ENCODE results near the gene HSPB1. TPM values are rescaled to one million over a fixed set of nuclear protein-coding genes. Genes with fewer than 3 reads are reported as not detected.

Gene HSPB1
- total and polyA plus RNA-seq, 2 donors (not counting 1 experiment from before 2014, with no cell fraction given): 70.0 to 234 TPM

DNA sequence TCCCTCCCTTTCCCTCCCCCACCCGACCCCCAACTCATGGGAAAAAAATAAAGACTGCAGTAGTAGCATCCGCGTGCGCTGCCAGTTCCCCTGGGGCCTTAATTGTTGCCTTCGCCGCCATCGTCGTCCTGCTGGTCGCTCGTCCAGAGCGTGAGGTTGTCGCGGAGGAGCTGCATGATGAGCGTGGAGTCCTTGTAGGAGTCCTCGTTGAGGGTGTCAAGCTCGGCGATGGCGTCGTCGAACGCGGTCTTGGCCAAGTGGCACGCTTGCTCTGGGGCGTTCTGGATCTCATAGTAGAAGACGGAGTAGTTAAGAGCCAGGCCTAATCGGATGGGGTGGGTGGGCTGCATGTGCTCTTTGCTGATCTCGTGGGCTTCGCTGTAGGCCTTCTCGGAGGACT is 27.0 kb downstream of the HSPB1 start:
- Histone ChIP-seq H3K36me3 (ENCODE audit: control insufficient read depth, insufficient read depth, low read length) (peaks cover 25% of the 10 kb centered on the region), H3K9me3 (ENCODE audit: control insufficient read depth, insufficient read depth, low read depth, low read length) (no peaks in the 10 kb centered on the region), H2AFZ (ENCODE audit: low read length) (no peak overlapping the region), H3K79me2 (ENCODE audit: control insufficient read depth, insufficient read depth, low read length) (peaks cover 92% of the 10 kb centered on the region), H3K4me3 (replicated peaks in 1 of 4; ENCODE audit: control extremely low read depth in 1 of 4, insufficient read depth in 1 of 4, low read depth in 3 of 4, low read length in 4 of 4) (no peak overlapping the region), H3K9ac (ENCODE audit: insufficient read depth, low read length) (no peak overlapping the region), H4K20me1 (ENCODE audit: control insufficient read depth, extremely low read depth, insufficient read depth, low read length) (no peaks in the 10 kb centered on the region), H3K27ac (ENCODE audit: insufficient read depth, low read length) (no peak overlapping the region), H3K27me3 (ENCODE audit: control insufficient read depth, insufficient read depth, low read length) (no peaks in the 10 kb centered on the region), H3K4me2 (ENCODE audit: extremely low read depth, insufficient read depth, low read length) (no peak overlapping the region), H3K4me1 (ENCODE audit: control insufficient read depth, extremely low read depth, insufficient read depth, low read length) (no peaks in the 10 kb centered on the region)
- no peak for DNase-seq (ENCODE audit: low read depth in 2 of 2)
- TF ChIP-seq CTCF (conservative IDR thresholded peaks at IDR 0.05 in 1 of 2, IDR thresholded peaks at IDR 0.05 in 1 of 2; ENCODE audit: low read depth in 1 of 2, low read length in 2 of 2): no peak
- TF ChIP-seq EZH2 (IDR thresholded peaks at IDR 0.05; ENCODE audit: low read length, missing control alignments): no peak

- Histone ChIP-seq H3K4me2 (ENCODE audit: extremely low read depth, insufficient read depth, low read length) (no peak overlapping the region), H4K20me1 (ENCODE audit: control insufficient read depth, extremely low read depth, insufficient read depth, low read length) (no peaks in the 10 kb centered on the region), H3K79me2 (ENCODE audit: control insufficient read depth, insufficient read depth, low read length) (peaks cover 89% of the 10 kb centered on the region), H3K27ac (ENCODE audit: insufficient read depth, low read length) (no peak overlapping the region), H3K4me3 (replicated peaks in 1 of 4; ENCODE audit: control extremely low read depth in 1 of 4, insufficient read depth in 1 of 4, low read depth in 3 of 4, low read length in 4 of 4) (no peak overlapping the region), H3K9ac (ENCODE audit: insufficient read depth, low read length) (no peak overlapping the region), H3K36me3 (ENCODE audit: control insufficient read depth, insufficient read depth, low read length) (peaks cover 25% of the 10 kb centered on the region), H3K27me3 (ENCODE audit: control insufficient read depth, insufficient read depth, low read length) (no peaks in the 10 kb centered on the region), H2AFZ (ENCODE audit: low read length) (no peak overlapping the region), H3K9me3 (ENCODE audit: control insufficient read depth, insufficient read depth, low read depth, low read length) (no peaks in the 10 kb centered on the region), H3K4me1 (ENCODE audit: control insufficient read depth, extremely low read depth, insufficient read depth, low read length) (no peaks in the 10 kb centered on the region)
- no peak for TF ChIP-seq EZH2 (IDR thresholded peaks at IDR 0.05; ENCODE audit: low read length, missing control alignments)
- no peak for TF ChIP-seq CTCF (conservative IDR thresholded peaks at IDR 0.05 in 1 of 2, IDR thresholded peaks at IDR 0.05 in 1 of 2; ENCODE audit: low read depth in 1 of 2, low read length in 2 of 2)
- no peak for DNase-seq (ENCODE audit: low read depth in 2 of 2)
Observed at GRCh38 chr7:76330261-76330660, 27.8 kb downstream of the HSPB1 start.

GRCh38 chr7:76330673-76331072 is 28.2 kb downstream of the HSPB1 start:
- H3K4me2 ChIP-seq (ENCODE audit: extremely low read depth, insufficient read depth, low read length): no peak overlapping the region
- H3K27ac ChIP-seq (ENCODE audit: insufficient read depth, low read length): no peak overlapping the region
- no peak for TF ChIP-seq EZH2 (IDR thresholded peaks at IDR 0.05; ENCODE audit: low read length, missing control alignments)
- TF ChIP-seq CTCF (conservative IDR thresholded peaks at IDR 0.05 in 1 of 2, IDR thresholded peaks at IDR 0.05 in 1 of 2; ENCODE audit: low read depth in 1 of 2, low read length in 2 of 2): no peak
- H3K4me3 ChIP-seq (replicated peaks in 1 of 4; ENCODE audit: control extremely low read depth in 1 of 4, insufficient read depth in 1 of 4, low read depth in 3 of 4, low read length in 4 of 4): no peak overlapping the region
- H3K27me3 ChIP-seq (ENCODE audit: control insufficient read depth, insufficient read depth, low read length): no peaks in the 10 kb centered on the region
- H3K9me3 ChIP-seq (ENCODE audit: control insufficient read depth, insufficient read depth, low read depth, low read length): no peaks in the 10 kb centered on the region
- no peak overlapping the region for H2AFZ ChIP-seq (ENCODE audit: low read length)
- no peaks in the 10 kb centered on the region for H4K20me1 ChIP-seq (ENCODE audit: control insufficient read depth, extremely low read depth, insufficient read depth, low read length)
- H3K9ac ChIP-seq (ENCODE audit: insufficient read depth, low read length): no peak overlapping the region
- H3K79me2 ChIP-seq (ENCODE audit: control insufficient read depth, insufficient read depth, low read length): peaks cover 91% of the 10 kb centered on the region
- no peak for DNase-seq (ENCODE audit: low read depth in 2 of 2)
- peaks cover 25% of the 10 kb centered on the region for H3K36me3 ChIP-seq (ENCODE audit: control insufficient read depth, insufficient read depth, low read length)
- H3K4me1 ChIP-seq (ENCODE audit: control insufficient read depth, extremely low read depth, insufficient read depth, low read length): no peaks in the 10 kb centered on the region

Data from fibroblast of lung (primary cell).